NT2/D1 (cell line): ENCODE results near the gene RGPD8.

Experiments used
- SUZ12 ChIP-seq: IDR thresholded peaks from 2 replicates; pipeline ENCODE4 v1.6.1; 2011; ENCODE audit not compliant: insufficient read length, insufficient read depth; ENCODE audit errors: extremely low read depth
- YY1 ChIP-seq: IDR thresholded peaks from 2 replicates; pipeline ENCODE4 v1.6.1; 2011; ENCODE audit not compliant: insufficient read length, insufficient read depth
- ZNF274 ChIP-seq: IDR thresholded peaks from 2 replicates; pipeline ENCODE4 v1.6.1; 2011; ENCODE audit warnings: mild to moderate bottlenecking, low read depth, low read length

- TF ChIP-seq ZNF274 (no peak), SUZ12 (no peak), YY1 (no peak)
These were observed 28.7 kb upstream of the RGPD8 start for GRCh38 chr2:112462178-112462577.
